Endodermal cell (in vitro differentiated cells): ENCODE measurements around the gene HS1BP3. TPM values are rescaled to one million over a fixed set of nuclear protein-coding genes. Genes with fewer than 3 reads are reported as not detected.

Experiments
- DNase-seq: peaks from one replicate; pipeline ENCODE4 v3.0.0-alpha.2; 2017
- H3K27ac ChIP-seq: 2 replicates; pipeline ENCODE4 v1.5.1; 2013; ENCODE audit warnings: mild to moderate bottlenecking, low read depth, low read length, moderate library complexity
- H3K27me3 ChIP-seq: 2 replicates; pipeline ENCODE4 v1.6.1; 2013; ENCODE audit warnings: mild to moderate bottlenecking, low read length, moderate library complexity; ENCODE audit not compliant: insufficient read depth, control insufficient read depth, poor library complexity, severe bottlenecking
- H3K36me3 ChIP-seq: 2 replicates; pipeline ENCODE4 v1.7.0; 2013; ENCODE audit warnings: mild to moderate bottlenecking, low read length, moderate library complexity; ENCODE audit not compliant: control insufficient read depth, insufficient read depth
- H3K4me1 ChIP-seq: one replicate; pipeline ENCODE4 v1.7.0; 2013; ENCODE audit warnings: low read length; ENCODE audit not compliant: control insufficient read depth, insufficient read depth
- H3K4me3 ChIP-seq: 2 replicates; pipeline ENCODE4 v1.5.1; 2013; ENCODE audit warnings: mild to moderate bottlenecking, low read length, moderate library complexity
- H3K9ac ChIP-seq: 2 replicates; pipeline ENCODE4 v1.6.1; 2013; ENCODE audit warnings: mild to moderate bottlenecking, low read length, moderate library complexity; ENCODE audit not compliant: poor library complexity, severe bottlenecking; ENCODE audit errors: extremely low read depth
- H3K9me3 ChIP-seq: 2 replicates; pipeline ENCODE4 v1.6.1; 2013; ENCODE audit warnings: mild to moderate bottlenecking, low read length, moderate library complexity; ENCODE audit not compliant: control insufficient read depth
- H3K27ac Mint-ChIP-seq: 2 replicates; pipeline ENCODE4 v1.8.0; 2020; ENCODE audit warnings: mixed read lengths
- H3K27me3 Mint-ChIP-seq: 2 replicates; pipeline ENCODE4 v1.8.0; 2021; ENCODE audit warnings: mild to moderate bottlenecking, mixed read lengths; ENCODE audit not compliant: insufficient read depth
- H3K36me3 Mint-ChIP-seq: 2 replicates; pipeline ENCODE4 v1.8.0; 2020; ENCODE audit warnings: low read depth, mixed read lengths
- H3K4me1 Mint-ChIP-seq: 2 replicates; pipeline ENCODE4 v1.8.0; 2020; ENCODE audit warnings: mixed read lengths
- H3K4me3 Mint-ChIP-seq: 2 replicates; pipeline ENCODE4 v1.8.0; 2020; ENCODE audit warnings: mild to moderate bottlenecking, moderate library complexity, mixed read lengths
- H3K9me3 Mint-ChIP-seq: 2 replicates; pipeline ENCODE4 v1.8.0; 2020; ENCODE audit warnings: mild to moderate bottlenecking, mixed read lengths
- CTCF ChIP-seq: fragments of 200-600 bp; sonication (generic); conservative IDR thresholded peaks from 2 replicates; pipeline ENCODE4 v1.5.0; 2021; ENCODE audit warnings: antibody characterized with exemption, mild to moderate bottlenecking
- WGBS, 2 experiments: methylation state at CpG; one replicate each; pipeline versions ENCODE4 v1.1.5 to v1.1.7; 2013; ENCODE audit warnings: missing lambda C conversion rate in 2 of 2, mixed read lengths in 1 of 2; ENCODE audit not compliant: insufficient coverage in 1 of 2, insufficient read length in 1 of 2; 5-methylcytosine and 5-hydroxymethylcytosine counted together
- total RNA-seq, 2 donors: library from RNA; stranded (reverse); fragmentation: NEBNext Ultra II Directional in 1 of 2; extraction: Animal tissue kit (Norgen Biotek cat#: 25700) in 1 of 2; gene quantifications; 2 replicates in 1 of 2; 3 replicates in 1 of 2; pipeline ENCODE4 v1.2.1, GENCODE V29; 2021

HS1BP3 gene
- total RNA-seq, 2 donors from 2014 or later: 23.0 to 26.2 TPM

DNA sequence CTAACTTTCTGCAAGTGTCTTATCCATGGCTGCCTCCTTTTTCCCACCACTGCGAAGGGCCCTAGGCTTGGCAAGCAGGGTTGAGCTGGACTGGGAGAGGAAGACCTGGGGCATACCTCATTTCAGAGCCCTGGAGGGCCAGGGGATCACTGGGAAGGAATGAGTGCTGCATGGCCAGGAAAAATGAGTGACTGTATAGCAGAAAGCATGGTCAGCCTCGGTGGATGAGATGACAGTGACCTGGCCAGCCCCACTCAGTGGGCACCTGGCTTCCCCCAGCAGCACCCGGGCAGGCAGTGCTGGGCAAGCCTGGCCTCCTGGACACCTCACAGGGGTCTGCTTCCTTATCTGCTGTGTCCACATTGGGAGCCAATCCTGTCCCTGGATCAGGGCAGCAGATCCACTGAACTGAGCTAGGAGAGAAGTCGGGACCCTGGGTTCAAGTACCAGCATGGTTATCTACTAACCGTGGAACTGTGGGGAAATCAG is 76.4 kb downstream of the HS1BP3 start:
- Mint-ChIP-seq H3K36me3 (no peaks in the 10 kb centered on the region), H3K27ac (no peak overlapping the region)

GRCh38 chr2:20573620-20574422 is 77.1 kb downstream of the HS1BP3 start:
- Histone ChIP-seq H3K27ac (peak overlapping the region; percentile 53), H3K36me3 (no peaks in the 10 kb centered on the region), H3K9me3 (no peaks in the 10 kb centered on the region), H3K27me3 (no peaks in the 10 kb centered on the region), H3K4me3 (no peak overlapping the region), H3K9ac (no peak overlapping the region), H3K4me1 (no peaks in the 10 kb centered on the region)
- Mint-ChIP-seq H3K4me3 (no peak overlapping the region), H3K36me3 (no peaks in the 10 kb centered on the region), H3K27ac (no peak overlapping the region), H3K9me3 (no peaks in the 10 kb centered on the region), H3K4me1 (no peaks in the 10 kb centered on the region), H3K27me3 (no peaks in the 10 kb centered on the region)
- WGBS, 2 experiments: 75 to 93% methylated on average over 10 of the region's 10 CpGs
- DNase-seq: no peak
- TF ChIP-seq CTCF: no peak

More for the DNA sequence above, 76.4 kb downstream of the HS1BP3 start:
- Histone ChIP-seq H3K27me3 (no peaks in the 10 kb centered on the region), H3K4me3 (no peak overlapping the region), H3K9me3 (no peaks in the 10 kb centered on the region), H3K27ac (no peak overlapping the region), H3K4me1 (no peaks in the 10 kb centered on the region), H3K9ac (no peak overlapping the region), H3K36me3 (no peaks in the 10 kb centered on the region)
- Mint-ChIP-seq H3K9me3 (no peaks in the 10 kb centered on the region), H3K27me3 (no peaks in the 10 kb centered on the region), H3K4me3 (no peak overlapping the region), H3K4me1 (no peaks in the 10 kb centered on the region)
- 93 to 100% methylated on average over 1 to 5 of the region's 5 CpGs for WGBS, 2 experiments
- TF ChIP-seq CTCF: no peak
- DNase-seq: no peak

GRCh38 chr2:20572221-20572620 is 78.7 kb downstream of the HS1BP3 start:
- Histone ChIP-seq H3K9ac (no peak overlapping the region), H3K4me1 (no peaks in the 10 kb centered on the region), H3K9me3 (no peaks in the 10 kb centered on the region), H3K36me3 (no peaks in the 10 kb centered on the region), H3K27ac (no peak overlapping the region), H3K27me3 (no peaks in the 10 kb centered on the region), H3K4me3 (no peak overlapping the region)
- no peak for TF ChIP-seq CTCF
- DNase-seq: no peak
- H3K9me3 Mint-ChIP-seq: no peaks in the 10 kb centered on the region
- H3K36me3 Mint-ChIP-seq: no peaks in the 10 kb centered on the region
- no peak overlapping the region for H3K4me3 Mint-ChIP-seq
- peaks cover 11% of the 10 kb centered on the region for H3K4me1 Mint-ChIP-seq
- H3K27me3 Mint-ChIP-seq: no peaks in the 10 kb centered on the region
- no peak overlapping the region for H3K27ac Mint-ChIP-seq
- WGBS, 2 experiments: 96 to 97% methylated on average over 4 to 5 of the region's 5 CpGs
